GM12865 (cell line): Measurements from ENCODE around the gene SLC7A6OS.

Experiments
- DNase-seq: peaks from one replicate; pipeline ENCODE4 v3.0.0; 2010; ENCODE audit warnings: low read depth
- H3K4me3 ChIP-seq: 2 replicates; pipeline ENCODE4 v1.5.1; 2011; ENCODE audit warnings: mild to moderate bottlenecking, low read depth, low read length, control low read depth
- TF ChIP-seq, protein P1 (sequence below): IDR thresholded peaks from 2 replicates; pipeline ENCODE4 v1.5.1; 2011; ENCODE audit warnings: low read length, control low read depth, low read depth, inconsistent platforms; ENCODE audit not compliant: insufficient read depth; ENCODE audit errors: missing control alignments

SLC7A6OS gene

DNA sequence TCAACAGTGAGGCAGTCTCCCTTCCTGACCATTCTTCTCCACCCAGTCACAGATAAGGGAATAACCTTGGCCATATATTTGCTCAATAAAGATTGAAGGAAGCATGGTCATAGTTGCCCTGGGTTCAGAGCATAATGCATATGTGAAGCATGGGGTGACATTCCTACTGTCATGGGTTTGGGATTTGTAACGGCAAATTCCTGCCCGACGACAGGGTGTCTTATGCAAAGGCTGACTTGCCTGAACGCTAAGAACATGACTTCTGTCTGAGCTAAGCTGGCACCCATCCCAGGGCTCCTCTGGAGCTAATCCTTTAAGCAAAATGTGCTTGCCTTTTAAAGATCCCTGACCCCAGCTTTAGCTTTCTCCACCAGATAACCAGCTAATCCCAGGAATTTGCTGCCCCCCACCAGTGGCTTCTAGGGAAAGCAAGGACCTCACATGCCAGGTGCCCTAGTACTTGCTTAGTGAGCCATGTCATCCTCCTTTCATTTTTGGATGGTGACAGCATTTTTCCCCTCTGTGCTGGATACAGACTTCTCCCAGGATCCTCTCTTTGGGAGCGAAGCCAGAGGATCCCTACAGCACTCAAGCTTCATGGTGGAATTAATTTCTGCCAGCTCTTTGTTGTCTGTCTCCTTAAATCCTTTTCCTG lies 11.7 kb downstream of the SLC7A6OS start:
- TF ChIP-seq, protein P1, sequence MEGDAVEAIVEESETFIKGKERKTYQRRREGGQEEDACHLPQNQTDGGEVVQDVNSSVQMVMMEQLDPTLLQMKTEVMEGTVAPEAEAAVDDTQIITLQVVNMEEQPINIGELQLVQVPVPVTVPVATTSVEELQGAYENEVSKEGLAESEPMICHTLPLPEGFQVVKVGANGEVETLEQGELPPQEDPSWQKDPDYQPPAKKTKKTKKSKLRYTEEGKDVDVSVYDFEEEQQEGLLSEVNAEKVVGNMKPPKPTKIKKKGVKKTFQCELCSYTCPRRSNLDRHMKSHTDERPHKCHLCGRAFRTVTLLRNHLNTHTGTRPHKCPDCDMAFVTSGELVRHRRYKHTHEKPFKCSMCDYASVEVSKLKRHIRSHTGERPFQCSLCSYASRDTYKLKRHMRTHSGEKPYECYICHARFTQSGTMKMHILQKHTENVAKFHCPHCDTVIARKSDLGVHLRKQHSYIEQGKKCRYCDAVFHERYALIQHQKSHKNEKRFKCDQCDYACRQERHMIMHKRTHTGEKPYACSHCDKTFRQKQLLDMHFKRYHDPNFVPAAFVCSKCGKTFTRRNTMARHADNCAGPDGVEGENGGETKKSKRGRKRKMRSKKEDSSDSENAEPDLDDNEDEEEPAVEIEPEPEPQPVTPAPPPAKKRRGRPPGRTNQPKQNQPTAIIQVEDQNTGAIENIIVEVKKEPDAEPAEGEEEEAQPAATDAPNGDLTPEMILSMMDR = no peak
- DNase-seq = no peak
- H3K4me3 ChIP-seq = no peak overlapping the region

DNA sequence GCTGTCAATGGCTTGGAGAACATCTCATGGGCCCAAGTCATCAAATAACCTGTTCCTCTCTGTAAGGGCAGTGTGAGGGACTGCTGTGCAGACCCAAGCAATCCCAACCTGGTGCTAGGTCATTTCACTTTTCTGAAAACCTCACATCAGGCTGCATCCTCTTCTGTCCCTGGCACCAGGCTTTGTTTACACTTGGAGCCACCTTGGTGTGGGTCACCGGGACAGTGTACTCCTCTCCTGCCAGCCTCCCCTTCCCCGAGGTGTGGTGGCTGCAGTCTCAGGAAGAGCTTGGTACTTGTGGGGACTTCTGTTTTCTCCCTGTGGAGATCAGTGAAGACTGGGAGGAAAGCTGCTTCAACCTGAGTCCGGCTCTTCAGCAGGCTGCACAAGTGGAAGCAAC lies 12.4 kb downstream of the SLC7A6OS start:
- TF ChIP-seq, protein P1 = no peak
- H3K4me3 ChIP-seq = no peak overlapping the region
- DNase-seq = no peak

DNA sequence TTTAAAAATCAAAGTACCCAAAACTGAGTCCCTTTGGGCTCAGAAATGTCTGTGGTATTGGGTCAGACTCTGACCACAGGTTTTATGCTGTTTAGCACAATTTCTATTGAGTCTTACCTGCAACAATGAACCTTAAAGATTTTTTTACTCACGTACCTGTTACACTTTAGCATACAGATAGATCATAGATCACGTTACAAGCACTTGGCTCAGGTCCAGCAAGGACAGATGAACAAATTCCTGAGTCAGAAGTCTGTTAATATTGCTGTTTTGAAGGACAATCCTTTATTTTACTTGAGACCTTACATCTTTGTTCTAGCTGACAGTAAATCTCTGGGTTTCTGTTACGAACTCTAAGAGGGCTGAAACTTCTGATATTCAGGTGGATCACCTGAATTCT lies 12.8 kb downstream of the SLC7A6OS start:
- TF ChIP-seq, protein P1 = no peak
- no peak for DNase-seq
- H3K4me3 ChIP-seq = no peak overlapping the region

GRCh38 chr16:68296693-68297092 lies 14.1 kb downstream of the SLC7A6OS start:
- TF ChIP-seq, protein P1 = no peak
- H3K4me3 ChIP-seq = no peak overlapping the region
- DNase-seq = no peak

DNA sequence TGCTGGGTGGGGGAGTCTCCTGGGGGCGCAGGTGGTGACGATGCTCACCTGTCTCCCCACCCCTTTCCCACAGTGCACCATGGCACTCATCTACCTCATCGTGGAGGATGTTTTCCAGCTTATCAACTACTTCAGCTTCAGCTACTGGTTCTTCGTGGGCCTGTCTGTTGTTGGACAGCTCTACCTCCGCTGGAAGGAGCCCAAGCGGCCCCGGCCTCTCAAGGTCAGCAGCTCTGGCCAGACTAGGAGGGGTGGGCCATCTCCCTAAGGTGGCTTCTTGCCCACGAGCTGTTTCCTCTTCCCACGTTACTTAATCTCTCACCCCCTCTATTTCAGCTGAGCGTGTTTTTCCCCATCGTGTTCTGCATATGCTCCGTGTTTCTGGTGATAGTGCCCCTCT lies 14.5 kb downstream of the SLC7A6OS start:
- DNase-seq = no peak
- H3K4me3 ChIP-seq = no peak overlapping the region
- TF ChIP-seq, protein P1 = no peak

DNA sequence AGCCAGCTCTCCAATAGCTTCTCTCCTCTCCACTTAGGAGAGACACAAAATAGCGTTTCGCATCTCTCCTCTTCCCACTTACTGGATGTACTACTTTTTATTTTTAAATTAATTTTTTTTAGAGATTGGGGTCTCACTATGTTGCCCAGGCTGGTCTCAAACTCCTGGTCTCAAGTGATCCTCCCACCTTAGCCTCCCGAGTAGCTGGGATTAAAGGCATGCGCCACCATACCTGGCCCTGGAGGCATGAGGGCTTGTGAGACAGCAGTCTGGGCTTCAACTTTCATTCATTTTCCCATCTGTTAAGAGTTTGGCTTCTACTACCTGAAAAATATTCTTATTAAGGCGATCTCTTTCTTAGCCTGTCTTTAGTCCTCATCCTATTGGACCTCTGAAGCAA lies 18.3 kb downstream of the SLC7A6OS start:
- H3K4me3 ChIP-seq = no peak overlapping the region
- TF ChIP-seq, protein P1 = no peak
- DNase-seq = no peak

- TF ChIP-seq, protein P1 = no peak
- H3K4me3 ChIP-seq = no peak overlapping the region
- DNase-seq = no peak
Measured at GRCh38 chr16:68291227-68291626, 19.5 kb downstream of the SLC7A6OS start.
